Stimulated activated CD8-positive, alpha-beta memory T cell treated with anti-CD3 and anti-CD28 coated beads, Interleukin-15, amount 100 ng/mL, for 4 hours (primary cell): ENCODE measurements around the gene CTU2.

ENCODE experiments used
- DNase-seq, 2 donors: peaks; one replicate each; pipeline ENCODE4 v3.0.0-alpha.2; 2020; ENCODE audit warnings: low read depth in 2 of 2

The CTU2 gene

GRCh38 chr16:88681709-88682451 is 24.4 kb upstream of the CTU2 start:
- DNase-seq = no peak

GRCh38 chr16:88684569-88685155 is 21.6 kb upstream of the CTU2 start:
- no peak for DNase-seq

- DNase-seq = peak in 1 of 2 donors; percentile 49
Observed at GRCh38 chr16:88685156-88686061, 20.9 kb upstream of the CTU2 start.

- DNase-seq = no peak
Observed at GRCh38 chr16:88686062-88686438, 20.3 kb upstream of the CTU2 start.

- peak; percentile 70 to 77 for DNase-seq
Observed at GRCh38 chr16:88686439-88687253, 19.7 kb upstream of the CTU2 start, which contains the start of gene SNAI3. TSS of gene SNAI3 (minus strand) at chr16:88686507. CDS start at chr16:88686406, 101 bp downstream.

GRCh38 chr16:88687254-88687576 is 19.1 kb upstream of the CTU2 start:
- DNase-seq = no peak

GRCh38 chr16:88687676-88688012 is 18.7 kb upstream of the CTU2 start:
- DNase-seq = no peak

GRCh38 chr16:88688013-88688778 is 18.1 kb upstream of the CTU2 start:
- DNase-seq = no peak

GRCh38 chr16:88690341-88691128 is 15.8 kb upstream of the CTU2 start:
- DNase-seq = no peak

GRCh38 chr16:88691129-88691813 is 15.0 kb upstream of the CTU2 start:
- no peak for DNase-seq

- DNase-seq = no peak
Observed at GRCh38 chr16:88691924-88692560, 14.3 kb upstream of the CTU2 start.

GRCh38 chr16:88692861-88693260 is 13.4 kb upstream of the CTU2 start:
- no peak for DNase-seq

- DNase-seq = no peak
Observed at GRCh38 chr16:88693420-88694177, 12.7 kb upstream of the CTU2 start.

GRCh38 chr16:88694221-88695087 is 11.8 kb upstream of the CTU2 start:
- DNase-seq = no peak

- no peak for DNase-seq
Observed at GRCh38 chr16:88695218-88695617, 11.1 kb upstream of the CTU2 start.

- DNase-seq = no peak
Observed at GRCh38 chr16:88695753-88696152, 10.6 kb upstream of the CTU2 start.

- no peak for DNase-seq
Observed at GRCh38 chr16:88696441-88696840, 9.9 kb upstream of the CTU2 start.
